Measurements from ENCODE around the gene OSBPL5. TPM values are rescaled to one million over a fixed set of nuclear protein-coding genes. Genes with fewer than 3 reads are reported as not detected.

Gene OSBPL5
- total RNA-seq, 2 donors from 2014 or later: 35.0 to 50.7 TPM

DNA sequence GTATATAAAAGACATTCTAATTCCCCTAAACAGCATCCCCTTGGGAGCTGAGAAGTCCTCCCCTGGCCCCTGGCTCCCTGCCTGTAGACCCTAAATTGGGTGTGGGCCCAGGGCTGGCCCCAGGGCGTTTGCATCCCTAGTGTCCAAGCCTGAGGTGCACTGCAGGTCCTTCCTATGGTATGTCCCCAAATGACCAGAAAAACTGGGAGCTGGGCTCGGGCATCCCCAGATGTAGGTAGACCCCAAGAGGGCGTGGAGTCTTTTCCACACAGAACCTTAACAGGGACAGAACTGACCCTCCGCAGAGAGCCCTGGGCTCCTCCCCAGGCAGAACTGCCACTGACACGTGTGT lies 782 bp upstream of the OSBPL5 start:
- H3K27ac ChIP-seq: no peak overlapping the region
- no peaks in the 10 kb centered on the region for H3K27me3 ChIP-seq (replicated peaks; ENCODE audit: insufficient read depth)
- TF ChIP-seq POLR2AphosphoS5 (IDR thresholded peaks at IDR 0.05) (no peak), POLR2A (IDR thresholded peaks at IDR 0.05) (no peak)
- TF ChIP-seq, protein P1, sequence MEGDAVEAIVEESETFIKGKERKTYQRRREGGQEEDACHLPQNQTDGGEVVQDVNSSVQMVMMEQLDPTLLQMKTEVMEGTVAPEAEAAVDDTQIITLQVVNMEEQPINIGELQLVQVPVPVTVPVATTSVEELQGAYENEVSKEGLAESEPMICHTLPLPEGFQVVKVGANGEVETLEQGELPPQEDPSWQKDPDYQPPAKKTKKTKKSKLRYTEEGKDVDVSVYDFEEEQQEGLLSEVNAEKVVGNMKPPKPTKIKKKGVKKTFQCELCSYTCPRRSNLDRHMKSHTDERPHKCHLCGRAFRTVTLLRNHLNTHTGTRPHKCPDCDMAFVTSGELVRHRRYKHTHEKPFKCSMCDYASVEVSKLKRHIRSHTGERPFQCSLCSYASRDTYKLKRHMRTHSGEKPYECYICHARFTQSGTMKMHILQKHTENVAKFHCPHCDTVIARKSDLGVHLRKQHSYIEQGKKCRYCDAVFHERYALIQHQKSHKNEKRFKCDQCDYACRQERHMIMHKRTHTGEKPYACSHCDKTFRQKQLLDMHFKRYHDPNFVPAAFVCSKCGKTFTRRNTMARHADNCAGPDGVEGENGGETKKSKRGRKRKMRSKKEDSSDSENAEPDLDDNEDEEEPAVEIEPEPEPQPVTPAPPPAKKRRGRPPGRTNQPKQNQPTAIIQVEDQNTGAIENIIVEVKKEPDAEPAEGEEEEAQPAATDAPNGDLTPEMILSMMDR (IDR thresholded peaks at IDR 0.05): no peak
- WGBS: 79% methylated on average over 4 of the region's 5 CpGs
- H3K36me3 ChIP-seq: no peaks in the 10 kb centered on the region
- peak overlapping the region in 1 of 2 donors; percentile 86 for H3K4me3 ChIP-seq
- intact Hi-C loops (cut with DNase I): loop anchor here (5.0 kb wide), 1 partner anchor 51 kb away; the partner anchor contains the start of gene MRGPRG
- H3K9me3 ChIP-seq: no peaks in the 10 kb centered on the region
- no peak for DNase-seq (ENCODE audit: low spot score)
- H3K4me1 ChIP-seq (replicated peaks): peaks cover 4% of the 10 kb centered on the region

DNA sequence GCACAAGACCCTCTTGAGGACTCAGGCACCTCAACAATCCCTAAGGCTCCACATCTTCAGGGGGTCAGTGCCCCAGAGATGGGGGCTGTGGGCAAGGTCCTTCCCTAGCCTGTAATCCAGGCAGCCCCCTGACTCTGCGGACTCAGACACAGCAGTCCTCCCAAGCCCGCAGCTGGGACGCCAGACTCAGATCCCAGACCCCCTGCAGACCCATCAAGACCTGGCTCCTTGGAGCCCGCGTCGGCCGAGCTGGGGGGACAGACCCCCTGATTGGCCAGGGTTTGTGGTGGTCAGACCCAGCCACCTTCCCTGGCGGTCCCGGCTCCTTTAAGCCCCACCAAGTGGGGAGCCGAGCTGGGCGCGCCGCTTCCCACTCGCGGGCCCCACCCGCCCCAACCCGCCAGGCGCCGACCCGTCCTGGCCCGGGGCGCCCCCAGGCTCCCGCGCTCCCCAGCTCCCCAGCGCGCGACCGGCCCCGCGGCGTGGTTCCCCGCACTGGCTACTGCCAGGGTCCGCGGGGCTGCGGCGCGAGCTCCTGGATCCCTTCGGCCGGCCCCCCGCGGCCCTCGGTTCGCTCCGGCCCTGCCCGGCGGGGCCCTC lies 458 bp downstream of the OSBPL5 start:
- intact Hi-C loops (cut with DNase I): loop anchor here (5.0 kb wide), 1 partner anchor 53 kb away; the partner anchor contains the start of gene MRGPRG
- H3K27ac ChIP-seq: peak overlapping the region; percentile 77

DNA sequence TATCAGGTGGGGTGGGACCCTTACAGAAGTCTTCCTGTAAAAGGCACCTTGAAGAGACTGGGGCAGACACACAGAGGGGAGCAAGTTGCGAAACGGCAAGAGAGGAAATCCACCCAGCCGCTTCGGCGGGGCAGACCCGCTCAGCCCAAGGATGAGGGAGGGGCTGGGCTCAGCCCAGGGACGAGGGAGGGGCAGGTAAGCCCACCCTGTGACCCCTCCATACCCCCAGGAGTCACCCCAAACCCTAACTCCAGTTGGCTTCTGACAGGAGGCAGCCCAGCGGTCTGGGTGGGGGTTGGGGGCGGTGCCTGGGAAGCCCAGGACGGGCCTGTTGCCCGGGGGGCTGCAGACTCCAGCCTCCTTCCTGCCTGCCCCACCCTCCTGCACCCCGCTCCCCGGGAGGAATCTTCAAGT lies 965 bp downstream of the OSBPL5 start:
- peaks cover 7% of the 10 kb centered on the region for H3K4me1 ChIP-seq (replicated peaks)
- 5% methylated on average over 10 of the region's 13 CpGs for WGBS
- TF ChIP-seq, protein P1 (IDR thresholded peaks at IDR 0.05): no peak
- TF ChIP-seq POLR2AphosphoS5 (IDR thresholded peaks at IDR 0.05) (no peak), POLR2A (IDR thresholded peaks at IDR 0.05) (no peak)
- H3K36me3 ChIP-seq: no peaks in the 10 kb centered on the region
- no peaks in the 10 kb centered on the region for H3K9me3 ChIP-seq
- no peaks in the 10 kb centered on the region for H3K27me3 ChIP-seq (replicated peaks; ENCODE audit: insufficient read depth)
- H3K27ac ChIP-seq: peak overlapping the region; percentile 77
- peak overlapping the region; percentile 86 to 87 for H3K4me3 ChIP-seq
- intact Hi-C loops (cut with DNase I): no loop called here
- no peak for DNase-seq (ENCODE audit: low spot score)

More for the DNA sequence above, 458 bp downstream of the OSBPL5 start:
- Histone ChIP-seq H3K27me3 (replicated peaks; ENCODE audit: insufficient read depth) (no peaks in the 10 kb centered on the region), H3K4me3 (peak overlapping the region; percentile 86 to 87), H3K36me3 (no peaks in the 10 kb centered on the region), H3K9me3 (no peaks in the 10 kb centered on the region), H3K4me1 (replicated peaks) (peaks cover 2% of the 10 kb centered on the region)
- 3% methylated on average over 22 of the region's 46 CpGs for WGBS
- DNase-seq (ENCODE audit: low spot score): no peak
- TF ChIP-seq, protein P1 (IDR thresholded peaks at IDR 0.05): no peak
- TF ChIP-seq POLR2A (IDR thresholded peaks at IDR 0.05): no peak
- TF ChIP-seq POLR2AphosphoS5 (IDR thresholded peaks at IDR 0.05): no peak

DNA sequence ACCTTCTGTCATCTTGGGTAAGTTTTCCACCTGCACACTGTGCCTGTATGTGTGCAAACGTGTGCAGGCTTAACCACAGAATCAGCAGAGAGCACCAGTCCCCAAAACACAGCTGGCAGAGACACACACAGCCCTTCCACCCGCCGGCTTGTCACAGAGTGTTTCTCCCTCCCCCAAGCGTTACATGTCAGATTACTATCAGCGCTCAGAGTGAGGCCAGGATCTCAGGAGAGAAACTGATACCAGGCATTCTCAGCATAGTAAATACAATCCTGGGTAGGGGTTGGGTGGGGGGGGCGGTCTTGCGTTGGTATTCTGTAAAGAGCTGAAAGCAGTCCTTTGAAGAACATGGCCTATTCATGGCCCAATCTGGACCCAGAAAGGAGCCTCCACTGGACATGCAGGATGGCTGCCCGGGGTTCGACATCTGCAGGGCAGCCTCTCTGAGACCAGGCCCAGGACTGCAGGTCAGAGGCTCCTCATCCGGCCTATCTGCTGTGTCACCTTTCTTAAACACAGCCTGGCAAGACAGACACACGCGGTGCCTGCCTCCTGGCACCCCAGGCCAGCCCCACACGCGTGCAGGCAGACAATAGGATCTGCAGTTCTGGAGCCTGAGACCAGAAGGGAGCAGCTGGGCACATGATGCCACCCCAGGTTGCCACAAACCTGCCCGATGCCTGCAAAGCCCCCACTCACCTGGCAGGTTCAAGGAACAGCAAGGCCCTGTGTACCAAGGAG lies 1.7 kb downstream of the OSBPL5 start:
- Histone ChIP-seq H3K27me3 (replicated peaks; ENCODE audit: insufficient read depth) (no peaks in the 10 kb centered on the region), H3K27ac (peak overlapping the region; percentile 77), H3K4me3 (peak overlapping the region; percentile 86 to 87), H3K9me3 (no peaks in the 10 kb centered on the region), H3K4me1 (replicated peaks) (peaks cover 8% of the 10 kb centered on the region), H3K36me3 (no peaks in the 10 kb centered on the region)
- WGBS: 25% methylated on average over 13 of the region's 15 CpGs
- intact Hi-C loops (cut with DNase I): no loop called here
- DNase-seq (ENCODE audit: low spot score): no peak
- TF ChIP-seq, protein P1 (IDR thresholded peaks at IDR 0.05): no peak
- TF ChIP-seq POLR2AphosphoS5 (IDR thresholded peaks at IDR 0.05): no peak
- TF ChIP-seq POLR2A (IDR thresholded peaks at IDR 0.05): no peak
